Activated gamma-delta T cell (primary cell): Measurements from ENCODE around the gene ANKRD52.
A peak's percentile ranks its signal among the peaks of the same experiment; 100 is the strongest.
"Not testable (repeated sequence)": the region's sequence is repeated elsewhere in the genome, so short reads cannot be mapped to it uniquely, and the experiment has no call there.

Experiments
- DNase-seq: peaks from one replicate; lab custom pipeline; 2025; lab: John Stamatoyannopoulos, UW
- total RNA-seq, 2 donors: gene quantifications; one replicate each; lab custom pipeline; 2026; lab: John Stamatoyannopoulos, UW

The ANKRD52 gene
- 63.8 to 66.1 reads per million in 2 donors for total RNA-seq

DNA sequence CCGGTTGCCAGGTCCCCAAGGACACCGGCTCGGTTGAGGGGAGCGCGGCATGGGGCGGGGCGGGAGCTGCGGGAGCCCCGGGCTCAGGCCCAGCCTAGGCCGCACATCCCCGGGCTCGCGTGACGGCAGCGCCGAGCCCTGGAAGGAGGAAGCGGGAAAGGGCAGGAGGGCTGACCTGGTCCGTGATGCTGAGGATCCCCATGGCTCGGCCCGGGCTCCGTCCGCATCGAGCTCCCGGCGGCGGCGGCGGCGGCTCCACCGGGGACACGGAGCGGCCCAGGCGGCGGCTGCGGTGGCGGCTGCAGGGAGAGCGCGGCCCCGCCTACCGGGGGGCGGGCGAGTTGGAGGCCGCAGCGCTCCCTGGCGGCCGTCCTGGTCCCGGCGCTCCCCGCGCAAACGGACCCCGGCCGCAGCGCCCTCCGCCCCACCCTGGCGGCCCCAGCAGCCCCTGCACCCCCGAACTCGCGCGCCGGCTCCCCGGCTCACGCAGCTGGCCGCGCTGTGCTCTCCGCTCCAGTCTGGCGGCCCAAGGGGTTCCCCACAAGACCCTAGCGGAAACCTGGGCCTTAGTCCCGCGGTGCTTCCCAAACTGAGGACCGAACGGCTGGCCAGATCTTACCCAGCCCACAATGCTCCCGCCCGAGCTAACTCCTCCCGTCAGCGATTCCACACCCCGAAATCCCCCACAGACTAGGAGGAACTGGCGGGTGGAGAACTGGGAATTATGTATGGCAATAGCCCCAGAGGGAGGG lies at the start of gene ANKRD52:
Gene ANKRD52 (minus strand): TSS at position 317 of the 752 bp plus-strand sequence. CDS start 115 bp downstream, at position 202.
- peak; percentile 72 for DNase-seq

DNA sequence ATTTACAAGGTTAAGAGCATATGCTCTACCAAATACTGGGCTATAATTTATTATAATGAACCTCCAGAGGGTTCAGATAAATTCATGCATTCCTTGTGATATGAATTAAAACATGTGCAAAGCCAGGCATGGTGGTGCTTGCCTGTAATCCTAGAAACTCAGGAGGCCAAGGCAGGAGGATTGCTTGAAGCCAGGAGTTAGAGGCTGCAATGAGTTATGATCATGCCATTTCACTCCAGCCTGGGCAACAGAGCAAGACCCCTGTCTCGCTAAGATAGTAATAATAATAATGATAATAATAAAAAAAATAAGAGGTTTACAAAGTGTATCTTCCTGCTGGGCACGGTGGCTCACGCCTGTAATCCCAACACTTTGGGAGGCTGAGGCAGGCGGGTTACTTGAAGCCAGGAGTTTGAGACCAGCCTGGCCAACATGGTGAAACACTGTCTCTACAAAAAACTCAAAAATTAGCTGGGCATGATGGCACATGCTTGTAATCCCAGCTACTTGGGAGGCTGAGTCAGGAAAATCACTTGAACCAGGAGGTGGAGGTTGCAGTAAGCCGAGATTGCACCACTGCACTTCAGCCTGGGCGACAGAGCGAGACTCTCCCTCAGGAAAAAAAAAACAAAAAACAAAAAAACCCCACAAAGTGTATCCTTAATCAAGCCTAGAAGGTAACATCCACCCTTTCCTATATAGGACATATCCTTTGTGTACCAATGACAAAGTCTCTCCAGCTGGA lies 49.2 kb upstream of the ANKRD52 start:
- DNase-seq: no peak

- DNase-seq: no peak
Observed at GRCh38 chr12:56304872-56305590, 46.8 kb upstream of the ANKRD52 start.

- DNase-seq: no peak
Observed at GRCh38 chr12:56304276-56304675, 46.1 kb upstream of the ANKRD52 start.

- DNase-seq: no peak
Observed at GRCh38 chr12:56300644-56301464, 42.7 kb upstream of the ANKRD52 start.

DNA sequence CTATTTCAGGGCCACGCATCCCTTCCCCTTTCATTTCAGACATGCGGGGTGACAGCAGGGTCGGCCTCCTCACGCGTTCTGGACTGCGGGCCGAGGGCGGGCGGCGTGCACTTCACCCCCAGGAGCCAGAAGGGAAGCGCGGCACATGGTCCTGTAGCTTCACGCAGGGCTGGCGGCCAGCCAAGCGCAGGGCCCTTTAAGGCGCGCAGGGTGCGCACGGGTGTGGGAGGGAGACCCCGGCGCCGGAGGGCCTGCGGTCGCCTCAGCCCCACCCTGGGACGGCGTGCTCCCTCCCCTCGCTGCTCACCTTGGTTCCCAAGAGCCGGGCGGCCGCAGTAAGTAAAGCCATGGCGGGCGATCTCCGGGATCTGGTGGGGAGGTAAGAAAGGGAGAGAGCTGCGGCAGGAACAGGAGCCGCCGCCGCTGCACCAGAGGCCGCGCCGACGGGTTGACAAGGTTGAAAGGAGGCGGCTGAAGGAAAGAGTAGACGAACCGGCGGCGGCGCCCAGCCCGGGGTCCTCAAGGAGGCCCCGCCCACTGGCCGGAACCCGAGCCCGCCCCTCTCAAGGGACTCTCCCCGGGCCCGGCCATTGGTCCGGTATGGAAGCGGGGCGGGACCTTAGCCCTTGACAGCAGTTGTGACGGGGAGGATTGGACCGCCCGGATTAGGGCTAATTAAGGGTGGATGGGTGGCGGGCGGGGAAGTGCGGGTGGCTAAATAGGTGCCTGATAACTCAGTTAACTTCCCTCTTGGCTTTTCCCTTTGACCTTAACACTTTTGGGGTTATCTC lies 41.9 kb upstream of the ANKRD52 start, which contains the start of gene CS:
Gene CS (minus strand): TSS at position 478 of the 791 bp plus-strand sequence. CDS start 129 bp downstream, at position 349.
- peak; percentile 94 for DNase-seq

GRCh38 chr12:56299308-56299852 lies 41.2 kb upstream of the ANKRD52 start:
- no peak for DNase-seq

DNA sequence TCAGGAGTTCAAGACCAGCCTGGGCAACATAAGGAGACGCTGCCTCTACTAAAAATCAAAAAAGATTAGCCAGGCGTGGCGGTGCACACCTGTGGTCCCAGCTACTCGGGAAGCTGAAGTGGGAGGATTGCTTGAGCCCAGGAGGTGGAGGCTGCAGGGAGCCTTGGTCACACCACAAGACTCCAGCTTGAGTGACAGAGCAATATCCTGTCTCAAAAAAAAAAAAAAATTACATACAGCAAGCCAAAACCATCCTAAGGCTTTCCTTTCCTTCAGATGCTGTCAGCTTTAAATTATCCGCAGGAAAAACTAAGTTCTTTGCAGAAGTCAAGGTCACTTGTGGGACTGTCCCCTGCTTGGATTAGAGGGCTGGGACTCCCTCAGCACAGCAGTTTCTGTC lies 40.6 kb upstream of the ANKRD52 start:
- DNase-seq: no peak

DNA sequence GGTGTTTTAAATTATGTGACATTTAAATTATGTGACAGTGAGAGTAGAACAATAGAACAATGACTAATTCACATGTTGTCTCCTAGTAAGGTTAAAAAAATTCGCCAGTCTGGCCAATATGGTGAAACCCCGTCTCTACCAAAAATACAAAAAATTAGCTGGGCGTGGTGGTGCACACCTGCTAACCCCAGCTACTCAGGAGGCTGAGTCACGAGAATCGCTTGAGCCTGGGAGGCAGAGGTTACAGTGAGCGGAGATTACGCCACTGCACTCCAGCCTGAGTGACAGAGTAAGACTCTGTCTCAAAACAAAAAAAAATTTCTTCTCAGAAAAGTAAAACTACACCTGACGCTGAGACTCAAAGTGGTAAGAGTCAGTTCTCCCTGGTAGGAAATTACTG lies 39.2 kb upstream of the ANKRD52 start:
- DNase-seq: no peak

DNA sequence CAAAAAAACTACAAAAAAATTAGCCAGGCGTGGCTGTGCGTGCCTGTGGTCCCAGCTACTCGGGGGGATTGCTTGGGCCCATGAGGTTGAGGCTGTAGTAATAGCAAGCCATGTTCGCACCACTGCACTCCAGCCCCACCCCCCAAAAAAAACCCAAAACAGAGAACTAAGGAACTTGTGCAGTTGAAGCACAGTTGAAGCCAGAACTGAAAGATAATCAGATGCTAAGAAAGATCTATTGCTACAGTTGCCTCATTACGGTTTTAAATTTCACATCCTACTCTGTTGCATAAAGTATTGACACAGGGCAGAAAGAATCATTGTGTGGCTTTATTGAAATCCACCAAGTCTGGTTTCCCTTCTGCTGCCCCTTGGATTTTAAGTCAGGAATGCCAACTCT lies 38.1 kb upstream of the ANKRD52 start:
- no peak for DNase-seq

- DNase-seq: no peak
Observed at GRCh38 chr12:56293795-56294194, 35.6 kb upstream of the ANKRD52 start.

DNA sequence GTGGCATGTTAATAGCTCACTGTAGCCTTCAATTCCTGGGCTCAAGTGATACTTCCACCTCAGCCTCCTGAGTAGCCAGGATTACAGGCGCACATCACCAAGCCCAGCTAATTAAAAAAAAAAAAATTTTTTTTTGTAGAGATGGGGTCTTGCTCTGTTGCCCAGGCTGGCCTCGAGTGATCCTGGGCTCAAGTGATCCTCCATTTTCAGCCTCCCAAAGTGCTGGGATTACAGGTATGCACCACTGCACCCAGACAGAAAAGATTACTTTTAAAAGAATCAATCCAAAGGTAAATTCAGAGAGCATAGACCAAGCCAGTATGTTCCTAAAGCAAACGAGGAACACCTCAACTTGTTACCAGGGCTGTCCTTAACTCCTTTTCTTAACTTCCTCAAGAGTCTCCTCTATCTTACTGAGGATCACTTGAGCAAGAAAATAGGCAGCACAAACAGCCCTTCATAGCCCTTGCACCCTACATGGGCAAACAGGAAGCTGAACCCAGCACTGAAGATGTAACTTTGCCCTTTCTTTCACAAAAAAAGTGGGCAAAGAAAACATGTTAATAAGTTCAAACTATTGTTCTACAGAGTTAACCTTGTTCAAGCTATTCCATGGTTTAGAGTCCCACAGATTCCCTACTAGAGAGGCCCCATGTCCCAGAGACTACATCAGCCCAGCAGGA lies 30.7 kb upstream of the ANKRD52 start:
- no peak for DNase-seq

DNA sequence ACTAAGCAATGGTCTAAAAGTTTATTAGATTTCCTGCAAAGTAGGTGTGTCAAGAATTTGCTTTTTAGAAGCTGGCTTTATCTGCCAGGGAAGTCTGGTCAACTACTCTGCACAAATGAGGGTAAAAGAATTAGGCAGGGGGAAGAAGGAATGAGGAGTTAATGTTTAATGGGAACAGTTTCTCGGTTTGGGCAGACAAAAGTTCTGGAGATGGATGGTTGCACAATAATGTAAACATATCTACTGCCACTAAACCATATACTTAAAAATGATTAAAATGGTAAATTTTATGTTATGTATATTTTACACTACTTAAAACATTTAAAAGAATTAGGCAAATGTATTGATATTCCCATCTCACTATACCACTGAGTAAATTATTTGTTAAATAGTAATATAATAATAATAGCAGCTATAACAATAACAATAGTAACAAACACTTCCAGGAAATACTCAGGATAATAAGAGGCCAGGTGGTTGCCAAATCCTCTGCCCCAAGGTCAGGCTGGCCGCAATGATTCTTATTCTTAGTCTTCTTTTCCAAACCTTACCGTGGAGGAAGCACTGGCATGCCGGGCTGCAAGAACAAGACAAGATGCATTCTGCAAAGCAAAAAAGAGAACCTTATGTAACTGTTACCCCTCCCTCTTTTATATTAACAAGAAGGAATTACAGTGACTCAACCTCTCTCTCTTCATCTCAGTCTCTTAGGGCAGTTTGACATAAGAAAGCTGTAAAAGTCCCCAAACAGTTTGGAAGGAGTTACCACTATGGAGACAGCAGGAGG lies 28.1 kb upstream of the ANKRD52 start:
- no peak for DNase-seq

DNA sequence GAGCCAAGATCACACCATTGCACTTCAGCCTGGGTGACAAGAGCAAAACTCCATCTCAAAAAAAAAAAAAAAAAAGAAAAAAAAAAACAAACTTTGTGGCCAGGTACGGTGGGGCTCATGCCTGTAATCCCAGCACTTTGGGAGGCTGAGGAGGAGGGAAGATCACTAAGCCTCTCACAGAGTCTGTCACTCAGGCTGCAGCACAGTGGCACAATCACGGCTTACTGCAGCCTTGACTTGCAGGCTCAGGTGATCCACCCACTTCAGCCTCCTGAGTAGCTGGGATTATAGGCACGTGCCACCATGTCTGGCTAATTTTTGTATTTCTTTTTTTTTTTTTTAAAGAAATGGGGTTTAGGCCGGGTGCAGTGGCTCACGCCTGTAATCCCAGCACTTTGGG lies 26.1 kb upstream of the ANKRD52 start:
- DNase-seq: not testable (repeated sequence)

DNA sequence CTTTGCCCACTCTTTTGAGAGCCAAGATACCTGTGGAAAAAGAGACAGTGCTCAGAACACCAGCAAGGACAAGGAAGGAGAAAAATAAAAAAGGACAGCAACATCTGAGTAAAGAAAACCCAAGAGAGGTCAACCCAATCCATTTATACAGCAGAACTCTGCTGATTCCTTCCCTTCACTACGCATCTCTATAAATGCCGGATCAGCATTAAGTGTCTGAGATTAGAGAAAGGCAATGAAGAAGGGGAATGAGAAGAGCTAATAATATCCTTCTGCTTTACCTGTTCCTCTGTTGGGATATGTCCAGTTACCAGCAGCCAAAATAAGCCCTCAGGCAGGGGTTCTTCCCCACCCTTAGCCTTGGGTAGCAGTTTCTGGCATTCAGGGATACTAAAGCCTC lies 24.4 kb upstream of the ANKRD52 start:
- no peak for DNase-seq

DNA sequence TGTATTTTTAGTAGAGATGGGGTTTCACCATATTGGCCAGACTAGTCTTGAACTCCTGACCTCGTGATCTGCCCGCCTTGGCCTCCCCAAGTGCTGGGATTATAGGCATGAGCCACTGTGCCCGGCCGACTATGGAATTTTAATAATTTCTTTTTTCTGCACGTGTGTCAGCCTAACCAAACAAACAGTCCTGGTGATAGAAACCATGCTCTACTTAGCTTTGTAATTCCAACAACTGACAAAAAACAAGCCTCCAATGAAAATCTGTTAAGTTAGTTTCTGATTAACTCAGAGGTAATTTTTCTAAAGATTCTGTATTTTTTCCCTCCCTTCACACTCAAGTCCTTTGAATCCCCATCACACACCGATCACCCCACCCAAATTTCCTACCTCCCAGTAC lies 23.8 kb upstream of the ANKRD52 start:
- no peak for DNase-seq

- DNase-seq: no peak
Observed at GRCh38 chr12:56280849-56281248, 22.7 kb upstream of the ANKRD52 start.

- no peak for DNase-seq
Observed at GRCh38 chr12:56278905-56279304, 20.7 kb upstream of the ANKRD52 start.

DNA sequence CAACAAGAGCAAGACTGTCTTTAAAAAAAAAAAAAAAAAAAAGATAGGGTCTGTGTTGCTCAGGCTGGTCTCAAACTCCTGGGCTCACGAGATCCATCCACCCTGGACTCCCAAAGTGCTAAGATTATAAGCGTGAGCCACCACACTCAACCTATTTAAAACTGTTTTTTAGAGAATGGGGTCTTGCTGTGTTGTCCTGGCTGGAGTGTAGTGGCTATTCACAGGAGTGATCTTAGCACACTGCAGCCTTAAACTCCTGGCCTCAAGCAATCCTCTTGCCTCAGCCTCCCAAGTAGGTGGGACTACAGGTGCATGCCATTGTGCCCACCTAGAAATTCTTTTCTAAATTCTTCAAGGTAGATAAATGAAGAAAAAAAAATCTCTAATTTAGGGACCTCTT lies 16.1 kb upstream of the ANKRD52 start:
- DNase-seq: no peak
